Measurements from ENCODE around the gene RPRD2. TPM values are rescaled to one million over a fixed set of nuclear protein-coding genes. Genes with fewer than 3 reads are reported as not detected.

Gene RPRD2
- total and polyA plus RNA-seq, 7 donors: 5.0 to 33.7 (median 22.1) TPM

- H3K9me3 ChIP-seq: no peaks in the 10 kb centered on the region
Observed at GRCh38 chr1:150484431-150484830, 120.5 kb downstream of the RPRD2 start.

GRCh38 chr1:150484861-150485260 is 120.9 kb downstream of the RPRD2 start:
- ATAC-seq (no peak), DNase-seq (no peak)
- Histone ChIP-seq H3K27ac (peak overlapping the region; percentile 23), H3K4me1 (peaks cover 10% of the 10 kb centered on the region), H3K36me3 (ENCODE audit: insufficient read depth in 1 of 2, low read depth in 1 of 2) (peaks cover 0 to 14% of the 10 kb centered on the region in 2 donors), H3K4me3 (no peak overlapping the region), H3K27me3 (ENCODE audit: insufficient read depth in 3 of 3, low read length in 2 of 3) (no peaks in the 10 kb centered on the region), H3K9me3 (no peaks in the 10 kb centered on the region)
- WGBS, 3 donors: 14 to 15% (median 15%) methylated on average over 2 of the region's 2 CpGs
- TF ChIP-seq, protein P1, sequence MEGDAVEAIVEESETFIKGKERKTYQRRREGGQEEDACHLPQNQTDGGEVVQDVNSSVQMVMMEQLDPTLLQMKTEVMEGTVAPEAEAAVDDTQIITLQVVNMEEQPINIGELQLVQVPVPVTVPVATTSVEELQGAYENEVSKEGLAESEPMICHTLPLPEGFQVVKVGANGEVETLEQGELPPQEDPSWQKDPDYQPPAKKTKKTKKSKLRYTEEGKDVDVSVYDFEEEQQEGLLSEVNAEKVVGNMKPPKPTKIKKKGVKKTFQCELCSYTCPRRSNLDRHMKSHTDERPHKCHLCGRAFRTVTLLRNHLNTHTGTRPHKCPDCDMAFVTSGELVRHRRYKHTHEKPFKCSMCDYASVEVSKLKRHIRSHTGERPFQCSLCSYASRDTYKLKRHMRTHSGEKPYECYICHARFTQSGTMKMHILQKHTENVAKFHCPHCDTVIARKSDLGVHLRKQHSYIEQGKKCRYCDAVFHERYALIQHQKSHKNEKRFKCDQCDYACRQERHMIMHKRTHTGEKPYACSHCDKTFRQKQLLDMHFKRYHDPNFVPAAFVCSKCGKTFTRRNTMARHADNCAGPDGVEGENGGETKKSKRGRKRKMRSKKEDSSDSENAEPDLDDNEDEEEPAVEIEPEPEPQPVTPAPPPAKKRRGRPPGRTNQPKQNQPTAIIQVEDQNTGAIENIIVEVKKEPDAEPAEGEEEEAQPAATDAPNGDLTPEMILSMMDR (IDR thresholded peaks at IDR 0.05): no peak
- intact Hi-C loops (cut with DNase I): loop anchor here in 1 of 2 donors (10.0 kb wide), 1 partner anchor 140 kb away; the partner anchor contains the start of gene ENSA

More at GRCh38 chr1:150484431-150484830, 120.5 kb downstream of the RPRD2 start:
- peaks cover 0 to 10% of the 10 kb centered on the region in 2 donors for H3K36me3 ChIP-seq (ENCODE audit: insufficient read depth in 1 of 2, low read depth in 1 of 2)
- ATAC-seq: no peak
- DNase-seq: no peak
- WGBS, 3 donors: 83 to 86% (median 84%) methylated on average over 5 of the region's 5 CpGs
- H3K4me1 ChIP-seq: peaks cover 10% of the 10 kb centered on the region
- H3K27ac ChIP-seq: no peak overlapping the region
- H3K27me3 ChIP-seq (ENCODE audit: insufficient read depth in 3 of 3, low read length in 2 of 3): no peaks in the 10 kb centered on the region
- no peak overlapping the region for H3K4me3 ChIP-seq
- TF ChIP-seq, protein P1 (IDR thresholded peaks at IDR 0.05): no peak
- intact Hi-C loops (cut with DNase I): loop anchor here in 1 of 2 donors (10.0 kb wide), 1 partner anchor 140 kb away; the partner anchor contains the start of gene ENSA

DNA sequence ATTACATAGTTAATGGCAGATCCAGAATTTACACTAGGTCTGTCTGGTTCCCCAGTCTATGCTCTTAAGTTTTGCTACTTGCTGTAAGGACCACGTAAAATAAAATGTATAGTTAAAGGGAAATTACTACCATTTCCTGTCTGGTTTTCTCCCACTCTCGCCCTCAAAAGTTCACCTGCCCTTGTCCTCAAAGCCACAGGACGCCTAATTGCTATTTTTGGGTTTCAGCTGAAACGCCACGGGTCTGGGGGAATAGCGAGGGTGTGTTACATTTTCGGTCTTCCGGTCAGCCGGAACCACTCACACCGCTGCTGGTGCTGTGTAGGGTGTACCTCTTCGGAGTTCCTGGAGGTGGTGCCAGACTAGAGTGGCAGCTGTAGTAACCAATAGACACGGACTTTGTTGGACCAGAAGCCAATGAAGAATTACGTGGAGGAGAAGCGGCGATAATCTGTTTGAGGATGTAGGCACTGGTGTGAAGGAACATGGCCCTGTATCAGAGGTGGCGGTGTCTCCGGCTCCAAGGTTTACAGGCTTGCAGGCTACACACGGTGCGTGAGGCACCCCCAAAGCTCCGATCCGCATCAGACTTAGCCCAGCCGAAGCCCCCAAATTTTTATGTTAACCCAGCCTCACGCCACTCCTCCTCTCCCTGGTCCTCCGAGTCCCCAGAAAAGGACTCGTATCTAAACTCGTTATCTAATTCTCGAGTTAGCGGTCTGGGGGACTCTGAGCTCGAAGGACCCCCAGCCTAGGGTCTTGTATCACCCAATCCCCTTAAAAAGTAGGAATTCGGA is 123.2 kb downstream of the RPRD2 start, which contains the start of gene TARS2:
Gene TARS2 (plus strand): TSS at position 454 of the 797 bp plus-strand sequence. CDS start 32 bp downstream, at position 486.
- no peaks in the 10 kb centered on the region for H3K27me3 ChIP-seq (ENCODE audit: insufficient read depth in 3 of 3, low read length in 2 of 3)
- peak within 1 kb of the TSS; percentile 90 for H3K27ac ChIP-seq
- H3K4me3 ChIP-seq: peak within 1 kb of the TSS; percentile 92
- TF ChIP-seq, protein P1 (IDR thresholded peaks at IDR 0.05): peak; percentile 33
- no peaks in the 10 kb centered on the region for H3K9me3 ChIP-seq
- peak; percentile 100 for ATAC-seq
- WGBS, 3 donors: 0% methylated on average over 30 of the region's 30 CpGs
- H3K4me1 ChIP-seq: peaks cover 10% of the 10 kb centered on the region
- intact Hi-C loops (cut with DNase I): loop anchor here in 1 of 2 donors (10.0 kb wide), 1 partner anchor 138 kb away; the partner anchor contains the start of gene ENSA
- H3K36me3 ChIP-seq (ENCODE audit: insufficient read depth in 1 of 2, low read depth in 1 of 2): peaks cover 4 to 37% of the 10 kb centered on the region in 2 donors
- peak; percentile 88 to 94 for DNase-seq

DNA sequence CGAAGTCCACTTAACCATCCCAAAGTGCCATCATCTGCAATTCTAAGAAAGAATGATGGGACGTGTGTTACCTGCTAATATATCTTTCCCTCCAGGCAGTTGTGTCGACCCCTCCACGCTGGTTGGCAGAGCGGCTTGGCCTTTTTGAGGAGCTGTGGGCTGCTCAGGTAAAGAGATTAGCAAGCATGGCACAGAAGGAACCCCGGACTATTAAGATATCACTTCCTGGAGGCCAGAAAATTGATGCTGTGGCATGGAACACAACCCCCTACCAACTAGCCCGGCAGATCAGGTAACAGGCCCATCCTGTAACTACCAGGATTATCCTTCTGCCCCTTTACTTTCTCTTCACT is 123.8 kb downstream of the RPRD2 start:
- no peak for ATAC-seq
- TF ChIP-seq, protein P1 (IDR thresholded peaks at IDR 0.05): no peak
- no peaks in the 10 kb centered on the region for H3K9me3 ChIP-seq
- DNase-seq: no peak
- 2 to 5% (median 3%) methylated on average over 7 of the region's 7 CpGs for WGBS, 3 donors
- peaks cover 4 to 43% of the 10 kb centered on the region in 2 donors for H3K36me3 ChIP-seq (ENCODE audit: insufficient read depth in 1 of 2, low read depth in 1 of 2)
- H3K4me1 ChIP-seq: peaks cover 10% of the 10 kb centered on the region
- no peaks in the 10 kb centered on the region for H3K27me3 ChIP-seq (ENCODE audit: insufficient read depth in 3 of 3, low read length in 2 of 3)
- H3K27ac ChIP-seq: peak overlapping the region; percentile 90
- H3K4me3 ChIP-seq: peak overlapping the region; percentile 92
- intact Hi-C loops (cut with DNase I): loop anchor here (2.0 to 10.0 kb wide), 2 partner anchors 25 to 137 kb away; partner anchors contain the start of gene ENSA (in 1 of the 2)
